SK-N-MC (cell line): ENCODE results near the gene ZNF507.

Experiments
- EZH2 ChIP-seq: fragments of 200-600 bp; sonication (generic); IDR thresholded peaks from one replicate; pipeline ENCODE4 v1.6.1; 2017; ENCODE audit warnings: antibody characterized with exemption
- FOXP2 ChIP-seq: optimal IDR thresholded peaks from 2 replicates; pipeline ENCODE3; 2011; ENCODE audit warnings: mild to moderate bottlenecking, moderate library complexity; ENCODE audit not compliant: insufficient read depth; ENCODE audit errors: extremely low read length, control extremely low read depth
- POLR2AphosphoS5 ChIP-seq: IDR thresholded peaks from 2 replicates; pipeline ENCODE4 v1.6.1; 2012; ENCODE audit warnings: mild to moderate bottlenecking, low read depth, low read length, borderline replicate concordance

GRCh38 chr19:32349051-32349450 lies 3.6 kb downstream of the ZNF507 start:
- TF ChIP-seq EZH2 (no peak), POLR2AphosphoS5 (no peak), FOXP2 (no peak)
